H1 (cell line): Measurements from ENCODE around the gene CNTN5. TPM values are rescaled to one million over a fixed set of nuclear protein-coding genes. Genes with fewer than 3 reads are reported as not detected.

Source experiments
- ATF2 ChIP-seq: IDR thresholded peaks from 2 replicates; pipeline ENCODE4 v1.6.1; 2012; ENCODE audit warnings: low read length, inconsistent platforms
- CHD7 ChIP-seq: fragments of 300-600 bp; sonication (generic); IDR thresholded peaks from 2 replicates; pipeline ENCODE4 v1.7.1; 2012; ENCODE audit warnings: low read length, moderate library complexity, mild to moderate bottlenecking, inconsistent platforms; ENCODE audit not compliant: insufficient replicate concordance
- JUND ChIP-seq: IDR thresholded peaks from 2 replicates; pipeline ENCODE4 v1.6.1; 2011; ENCODE audit warnings: mild to moderate bottlenecking, improper control_type of control experiment, low read length
- RAD21 ChIP-seq, 2 experiments: IDR thresholded peaks in 1 of 2; conservative IDR thresholded peaks in 1 of 2; 2 replicates each; pipeline ENCODE4 v1.6.1; 2011; ENCODE audit warnings: low read depth in 2 of 2, low read length in 2 of 2, improper control_type of control experiment in 1 of 2, inconsistent platforms in 1 of 2, mild to moderate bottlenecking in 1 of 2, moderate library complexity in 1 of 2
- RBBP5 ChIP-seq: IDR thresholded peaks from 2 replicates; pipeline ENCODE4 v1.7.1; 2012; ENCODE audit warnings: low read depth, mild to moderate bottlenecking, inconsistent platforms, low read length, moderate library complexity, borderline replicate concordance
- YY1 ChIP-seq: IDR thresholded peaks from 2 replicates; pipeline ENCODE4 v1.6.1; 2011; ENCODE audit warnings: low read depth, mild to moderate bottlenecking, low read length
- polyA plus RNA-seq, 7 experiments: library from polyadenylated mRNA; depleted of rRNA in 3 of 7; stranded (reverse) in 5 of 7; unstranded in 2 of 7; fragments of >200 nt in 5 of 7; fragments of 200-250 nt in 2 of 7; gene quantifications; 1 replicate in 5 of 7; 2 replicates in 1 of 7; 4 replicates in 1 of 7; pipeline versions ENCODE4 v1.2.1 to v1.2.3, GENCODE V29; 2011 to 2013; ENCODE audit warnings: missing spikeins in 2 of 7, mixed read lengths in 2 of 7
- total RNA-seq: library from RNA; stranded (reverse); fragmentation: NEBNext Ultra II Directional; extraction: Animal tissue kit (Norgen Biotek cat#: 25700); gene quantifications from 2 replicates; pipeline ENCODE4 v1.2.1, GENCODE V29; 2021

Gene CNTN5
- total and polyA plus RNA-seq, 2 of the 8 experiments (the other 6 are each of a cell fraction or from before 2014, with no cell fraction given), result not detected

GRCh38 chr11:99383648-99384245 lies 363.0 kb downstream of the CNTN5 start (continued):
- TF ChIP-seq CHD7, result no peak
- no peak for TF ChIP-seq JUND
- no peak for TF ChIP-seq ATF2
- TF ChIP-seq RAD21 (IDR thresholded peaks at IDR 0.05 in 1 of 2, conservative IDR thresholded peaks at IDR 0.05 in 1 of 2; ENCODE audit: low read depth in 2 of 2, low read length in 2 of 2), result no peak
- TF ChIP-seq YY1, result no peak
- TF ChIP-seq RBBP5, result no peak
